ENCODE data around the gene HNRNPC.

HNRNPC gene

GRCh38 chr14:21244544-21244943 is 24.7 kb downstream of the HNRNPC start:
- no peaks in the 10 kb centered on the region for H3K27me3 ChIP-seq (ENCODE audit: insufficient read depth, poor library complexity, severe bottlenecking)
- TF ChIP-seq CTCF (IDR thresholded peaks at IDR 0.05; ENCODE audit: poor library complexity, severe bottlenecking): no peak
- ATAC-seq (ENCODE audit: low read depth): peak; percentile 41; the same call in 2 of the 3 replicates
- peaks cover 100% of the 10 kb centered on the region for H3K36me3 ChIP-seq (ENCODE audit: low read depth)
- H3K4me3 ChIP-seq (ENCODE audit: severe bottlenecking): no peak overlapping the region
- peaks cover 11% of the 10 kb centered on the region for H3K4me1 ChIP-seq (ENCODE audit: insufficient read depth, poor library complexity, severe bottlenecking)
- DNase-seq (ENCODE audit: low spot score): no peak
- no peaks in the 10 kb centered on the region for H3K9me3 ChIP-seq (ENCODE audit: severe bottlenecking)
- no peak overlapping the region for H3K27ac ChIP-seq (ENCODE audit: poor library complexity, severe bottlenecking)

GRCh38 chr14:21241218-21241819 is 27.9 kb downstream of the HNRNPC start:
- ATAC-seq (ENCODE audit: low read depth) (0 out of 3 replicates have a peak, but pooled peaks have one; percentile 7), DNase-seq (ENCODE audit: low spot score) (no peak)
- peaks cover 100% of the 10 kb centered on the region for H3K36me3 ChIP-seq (ENCODE audit: low read depth)
- no peaks in the 10 kb centered on the region for H3K27me3 ChIP-seq (ENCODE audit: insufficient read depth, poor library complexity, severe bottlenecking)
- no peaks in the 10 kb centered on the region for H3K9me3 ChIP-seq (ENCODE audit: severe bottlenecking)
- peak; percentile 76 for TF ChIP-seq CTCF (IDR thresholded peaks at IDR 0.05; ENCODE audit: poor library complexity, severe bottlenecking)
- H3K27ac ChIP-seq (ENCODE audit: poor library complexity, severe bottlenecking): no peak overlapping the region
- peaks cover 4% of the 10 kb centered on the region for H3K4me1 ChIP-seq (ENCODE audit: insufficient read depth, poor library complexity, severe bottlenecking)
- no peak overlapping the region for H3K4me3 ChIP-seq (ENCODE audit: severe bottlenecking)

GRCh38 chr14:21240417-21240816 is 28.8 kb downstream of the HNRNPC start:
- Histone ChIP-seq H3K9me3 (ENCODE audit: severe bottlenecking) (no peaks in the 10 kb centered on the region), H3K27me3 (ENCODE audit: insufficient read depth, poor library complexity, severe bottlenecking) (no peaks in the 10 kb centered on the region), H3K4me3 (ENCODE audit: severe bottlenecking) (no peak overlapping the region), H3K4me1 (ENCODE audit: insufficient read depth, poor library complexity, severe bottlenecking) (peaks cover 4% of the 10 kb centered on the region), H3K27ac (ENCODE audit: poor library complexity, severe bottlenecking) (no peak overlapping the region), H3K36me3 (ENCODE audit: low read depth) (peaks cover 100% of the 10 kb centered on the region)
- ATAC-seq (ENCODE audit: low read depth) (no peak), DNase-seq (ENCODE audit: low spot score) (no peak)
- no peak for TF ChIP-seq CTCF (IDR thresholded peaks at IDR 0.05; ENCODE audit: poor library complexity, severe bottlenecking)

GRCh38 chr14:21238823-21239518 is 30.3 kb downstream of the HNRNPC start:
- DNase-seq (ENCODE audit: low spot score) (no peak), ATAC-seq (ENCODE audit: low read depth) (no peak)
- H3K27ac ChIP-seq (ENCODE audit: poor library complexity, severe bottlenecking): no peak overlapping the region
- H3K9me3 ChIP-seq (ENCODE audit: severe bottlenecking): no peaks in the 10 kb centered on the region
- no peak for TF ChIP-seq CTCF (IDR thresholded peaks at IDR 0.05; ENCODE audit: poor library complexity, severe bottlenecking)
- no peak overlapping the region for H3K4me3 ChIP-seq (ENCODE audit: severe bottlenecking)
- no peaks in the 10 kb centered on the region for H3K27me3 ChIP-seq (ENCODE audit: insufficient read depth, poor library complexity, severe bottlenecking)
- H3K4me1 ChIP-seq (ENCODE audit: insufficient read depth, poor library complexity, severe bottlenecking): peaks cover 4% of the 10 kb centered on the region
- H3K36me3 ChIP-seq (ENCODE audit: low read depth): peaks cover 100% of the 10 kb centered on the region

Data from RWPE2 (cell line).